ENCODE measurements around the gene CELF2. TPM values are rescaled to one million over a fixed set of nuclear protein-coding genes. Genes with fewer than 3 reads are reported as not detected.
A peak's percentile ranks its signal among the peaks of the same experiment; 100 is the strongest.

The CELF2 gene
- total RNA-seq, 1 donor from 2014 or later = 94.9 TPM

GRCh38 chr10:11002485-11002884 is 15.2 kb upstream of the CELF2 start:
- intact Hi-C loops (cut with DNase I) = no loop called here
- DNase-seq (ENCODE audit: low spot score) = no peak
- ATAC-seq = no peak

GRCh38 chr10:11002916-11003315 is 14.8 kb upstream of the CELF2 start:
- DNase-seq (ENCODE audit: low spot score) = no peak
- intact Hi-C loops (cut with DNase I) = no loop called here
- no peak for ATAC-seq

- intact Hi-C loops (cut with DNase I) = no loop called here
- ATAC-seq = peak; percentile 75
- no peak for DNase-seq (ENCODE audit: low spot score)
Observed at GRCh38 chr10:11003679-11004078, 14.0 kb upstream of the CELF2 start.

- intact Hi-C loops (cut with DNase I) = no loop called here
- ATAC-seq (peak; percentile 86), DNase-seq (ENCODE audit: low spot score) (peak; percentile 61)
Observed at GRCh38 chr10:11004144-11005077, 13.3 kb upstream of the CELF2 start.

- DNase-seq (ENCODE audit: low spot score) (no peak), ATAC-seq (no peak)
- intact Hi-C loops (cut with DNase I) = no loop called here
Observed at GRCh38 chr10:11005725-11006427, 11.8 kb upstream of the CELF2 start.

GRCh38 chr10:11006428-11006825 is 11.2 kb upstream of the CELF2 start:
- ATAC-seq (no peak), DNase-seq (ENCODE audit: low spot score) (no peak)
- intact Hi-C loops (cut with DNase I) = no loop called here

GRCh38 chr10:11007476-11008020 is 10.1 kb upstream of the CELF2 start:
- DNase-seq (ENCODE audit: low spot score) (no peak), ATAC-seq (no peak)
- intact Hi-C loops (cut with DNase I) = no loop called here

GRCh38 chr10:11009471-11010308 is 8.0 kb upstream of the CELF2 start:
- DNase-seq (ENCODE audit: low spot score) (no peak), ATAC-seq (no peak)
- intact Hi-C loops (cut with DNase I) = no loop called here

- no peak for DNase-seq (ENCODE audit: low spot score)
- intact Hi-C loops (cut with DNase I) = no loop called here
- no peak for ATAC-seq
Observed at GRCh38 chr10:11010582-11010981, 7.1 kb upstream of the CELF2 start.

- ATAC-seq = no peak
- intact Hi-C loops (cut with DNase I) = no loop called here
- no peak for DNase-seq (ENCODE audit: low spot score)
Observed at GRCh38 chr10:11011436-11011835, 6.2 kb upstream of the CELF2 start.

GRCh38 chr10:11011984-11012383 is 5.7 kb upstream of the CELF2 start:
- no peak for ATAC-seq
- DNase-seq (ENCODE audit: low spot score) = no peak
- intact Hi-C loops (cut with DNase I) = no loop called here

- intact Hi-C loops (cut with DNase I) = no loop called here
- DNase-seq (ENCODE audit: low spot score) = no peak
- ATAC-seq = peak; percentile 5
Observed at GRCh38 chr10:11012421-11013295, 5.0 kb upstream of the CELF2 start.

GRCh38 chr10:11013836-11014235 is 3.8 kb upstream of the CELF2 start:
- intact Hi-C loops (cut with DNase I) = no loop called here
- DNase-seq (ENCODE audit: low spot score) (no peak), ATAC-seq (no peak)

- intact Hi-C loops (cut with DNase I) = no loop called here
- DNase-seq (ENCODE audit: low spot score) = no peak
- ATAC-seq = peak; percentile 40
Observed at GRCh38 chr10:11014671-11015445, 2.8 kb upstream of the CELF2 start.

GRCh38 chr10:11015446-11015934 is 2.2 kb upstream of the CELF2 start:
- intact Hi-C loops (cut with DNase I) = no loop called here
- no peak for DNase-seq (ENCODE audit: low spot score)
- ATAC-seq = no peak

GRCh38 chr10:11017000-11017569 is 587 bp upstream of the CELF2 start:
- ATAC-seq = no peak
- intact Hi-C loops (cut with DNase I) = no loop called here
- no peak for DNase-seq (ENCODE audit: low spot score)

- DNase-seq (ENCODE audit: low spot score) = peak; percentile 62
- intact Hi-C loops (cut with DNase I) = no loop called here
Observed at GRCh38 chr10:11018432-11018841, 765 bp downstream of the CELF2 start.

More at GRCh38 chr10:11018432-11018841, 765 bp downstream of the CELF2 start:
- ATAC-seq = peak; percentile 27

Data from sciatic nerve (tissue), 2 donors.